SK-N-SH (cell line): ENCODE results near the gene YAP1.

Experiments
- EP300 ChIP-seq, 2 experiments: IDR thresholded peaks; 2 replicates each; pipeline versions ENCODE4 v1.4.0 to v1.6.1; 2012; ENCODE audit warnings: borderline replicate concordance in 1 of 2, low read depth in 1 of 2, low read length in 1 of 2
- EZH2phosphoT487 ChIP-seq: fragments of 200-600 bp; sonication (generic); IDR thresholded peaks from 2 replicates; pipeline ENCODE4 v1.6.1; 2017; ENCODE audit warnings: low read depth, mixed run types, mild to moderate bottlenecking, antibody characterized with exemption, moderate library complexity, borderline replicate concordance
- FOXJ3 ChIP-seq: sonication (generic); formaldehyde crosslinking; IDR thresholded peaks from 2 replicates; pipeline ENCODE4 v1.5.1; 2020; ENCODE audit warnings: mild to moderate bottlenecking, missing genetic modification reagents
- JUND ChIP-seq: IDR thresholded peaks from 2 replicates; pipeline ENCODE4 v1.4.0; 2012
- NFIC ChIP-seq: IDR thresholded peaks from 2 replicates; pipeline ENCODE4 v1.4.0; 2012; ENCODE audit warnings: borderline replicate concordance
- POLR2AphosphoS5 ChIP-seq: IDR thresholded peaks from 2 replicates; pipeline ENCODE4 v1.6.1; 2012; ENCODE audit warnings: low read depth, low read length
- RAD21 ChIP-seq: IDR thresholded peaks from 2 replicates; pipeline ENCODE4 v1.6.1; 2012; ENCODE audit warnings: mild to moderate bottlenecking, low read length
- RXRA ChIP-seq: IDR thresholded peaks from 2 replicates; pipeline ENCODE4 v1.4.0; 2012; ENCODE audit warnings: low read depth, mild to moderate bottlenecking, borderline replicate concordance
- TCF12 ChIP-seq: IDR thresholded peaks from 2 replicates; pipeline ENCODE4 v1.4.0; 2012
- TF ChIP-seq, protein P1 (sequence below): fragments of 200-600 bp; sonication (generic); IDR thresholded peaks from 2 replicates; pipeline ENCODE4 v1.6.1; 2017; ENCODE audit warnings: antibody characterized with exemption, mild to moderate bottlenecking, moderate library complexity
- TF ChIP-seq, protein P2 (sequence below): IDR thresholded peaks from 2 replicates; pipeline ENCODE4 v1.4.0; 2012; ENCODE audit warnings: low read depth, borderline replicate concordance
- TF ChIP-seq, protein P3 (sequence below): IDR thresholded peaks from 2 replicates; pipeline ENCODE4; 2012
- TF ChIP-seq, protein P4 (sequence below): IDR thresholded peaks from 2 replicates; pipeline ENCODE4 v1.6.1; 2012; ENCODE audit warnings: mild to moderate bottlenecking, low read depth, low read length, moderate library complexity
- TF ChIP-seq, protein P5 (sequence below): IDR thresholded peaks from 2 replicates; pipeline ENCODE4 v1.4.0; 2012; ENCODE audit warnings: low read depth

DNA sequence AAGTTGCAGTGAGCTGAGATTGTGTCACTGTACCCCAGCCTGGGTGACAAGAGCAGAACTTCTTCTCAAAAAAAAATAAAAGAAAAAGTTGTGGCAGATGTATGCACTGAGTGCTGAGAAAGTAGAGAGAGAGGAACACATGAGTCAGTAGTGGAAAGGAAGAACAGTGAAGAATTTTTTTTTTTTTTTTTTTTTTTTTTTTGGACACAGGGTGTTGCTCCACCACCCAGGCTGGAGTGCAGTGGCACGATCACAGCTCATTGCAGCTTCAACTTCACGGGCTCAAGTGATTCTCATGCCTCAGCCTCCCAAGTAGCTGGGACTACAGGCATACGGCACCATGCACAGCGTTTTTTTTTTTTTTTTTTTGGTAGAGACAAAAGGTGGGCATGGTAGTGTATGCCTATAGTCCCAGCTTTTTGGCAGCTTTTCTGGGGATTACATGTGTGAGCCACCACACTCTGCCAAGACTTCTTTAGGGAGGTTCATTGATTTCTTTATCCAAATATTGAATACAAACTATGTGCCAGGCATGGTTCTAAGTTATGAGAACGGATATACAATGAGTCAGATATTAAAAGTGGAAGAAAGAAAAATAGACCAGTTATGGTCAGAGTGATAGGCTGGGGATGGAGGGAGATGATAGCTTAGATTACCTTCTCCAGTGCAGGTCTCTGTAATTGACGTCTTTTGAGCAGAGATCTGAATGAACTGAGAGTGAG is 62.0 kb downstream of the YAP1 start:
- TF ChIP-seq, protein P1, sequence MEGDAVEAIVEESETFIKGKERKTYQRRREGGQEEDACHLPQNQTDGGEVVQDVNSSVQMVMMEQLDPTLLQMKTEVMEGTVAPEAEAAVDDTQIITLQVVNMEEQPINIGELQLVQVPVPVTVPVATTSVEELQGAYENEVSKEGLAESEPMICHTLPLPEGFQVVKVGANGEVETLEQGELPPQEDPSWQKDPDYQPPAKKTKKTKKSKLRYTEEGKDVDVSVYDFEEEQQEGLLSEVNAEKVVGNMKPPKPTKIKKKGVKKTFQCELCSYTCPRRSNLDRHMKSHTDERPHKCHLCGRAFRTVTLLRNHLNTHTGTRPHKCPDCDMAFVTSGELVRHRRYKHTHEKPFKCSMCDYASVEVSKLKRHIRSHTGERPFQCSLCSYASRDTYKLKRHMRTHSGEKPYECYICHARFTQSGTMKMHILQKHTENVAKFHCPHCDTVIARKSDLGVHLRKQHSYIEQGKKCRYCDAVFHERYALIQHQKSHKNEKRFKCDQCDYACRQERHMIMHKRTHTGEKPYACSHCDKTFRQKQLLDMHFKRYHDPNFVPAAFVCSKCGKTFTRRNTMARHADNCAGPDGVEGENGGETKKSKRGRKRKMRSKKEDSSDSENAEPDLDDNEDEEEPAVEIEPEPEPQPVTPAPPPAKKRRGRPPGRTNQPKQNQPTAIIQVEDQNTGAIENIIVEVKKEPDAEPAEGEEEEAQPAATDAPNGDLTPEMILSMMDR: no peak
- TF ChIP-seq POLR2AphosphoS5 (no peak), JUND (peak; percentile 47; the same call in 1 of the 2 replicates), TCF12 (no peak), NFIC (no peak), EZH2phosphoT487 (no peak), RAD21 (no peak), RXRA (no peak), FOXJ3 (CRISPR knock-in tag) (no peak), EP300 (IDR thresholded peaks at IDR 0.05; ENCODE audit: borderline replicate concordance in 1 of 2, low read depth in 1 of 2, low read length in 1 of 2) (no peak)
- TF ChIP-seq, protein P2, sequence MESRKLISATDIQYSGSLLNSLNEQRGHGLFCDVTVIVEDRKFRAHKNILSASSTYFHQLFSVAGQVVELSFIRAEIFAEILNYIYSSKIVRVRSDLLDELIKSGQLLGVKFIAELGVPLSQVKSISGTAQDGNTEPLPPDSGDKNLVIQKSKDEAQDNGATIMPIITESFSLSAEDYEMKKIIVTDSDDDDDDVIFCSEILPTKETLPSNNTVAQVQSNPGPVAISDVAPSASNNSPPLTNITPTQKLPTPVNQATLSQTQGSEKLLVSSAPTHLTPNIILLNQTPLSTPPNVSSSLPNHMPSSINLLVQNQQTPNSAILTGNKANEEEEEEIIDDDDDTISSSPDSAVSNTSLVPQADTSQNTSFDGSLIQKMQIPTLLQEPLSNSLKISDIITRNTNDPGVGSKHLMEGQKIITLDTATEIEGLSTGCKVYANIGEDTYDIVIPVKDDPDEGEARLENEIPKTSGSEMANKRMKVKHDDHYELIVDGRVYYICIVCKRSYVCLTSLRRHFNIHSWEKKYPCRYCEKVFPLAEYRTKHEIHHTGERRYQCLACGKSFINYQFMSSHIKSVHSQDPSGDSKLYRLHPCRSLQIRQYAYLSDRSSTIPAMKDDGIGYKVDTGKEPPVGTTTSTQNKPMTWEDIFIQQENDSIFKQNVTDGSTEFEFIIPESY: no peak
- TF ChIP-seq, protein P3, sequence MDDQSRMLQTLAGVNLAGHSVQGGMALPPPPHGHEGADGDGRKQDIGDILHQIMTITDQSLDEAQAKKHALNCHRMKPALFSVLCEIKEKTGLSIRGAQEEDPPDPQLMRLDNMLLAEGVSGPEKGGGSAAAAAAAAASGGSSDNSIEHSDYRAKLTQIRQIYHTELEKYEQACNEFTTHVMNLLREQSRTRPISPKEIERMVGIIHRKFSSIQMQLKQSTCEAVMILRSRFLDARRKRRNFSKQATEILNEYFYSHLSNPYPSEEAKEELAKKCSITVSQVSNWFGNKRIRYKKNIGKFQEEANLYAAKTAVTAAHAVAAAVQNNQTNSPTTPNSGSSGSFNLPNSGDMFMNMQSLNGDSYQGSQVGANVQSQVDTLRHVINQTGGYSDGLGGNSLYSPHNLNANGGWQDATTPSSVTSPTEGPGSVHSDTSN: peak; percentile 42; the same call in 1 of the 2 replicates
- TF ChIP-seq, protein P4, sequence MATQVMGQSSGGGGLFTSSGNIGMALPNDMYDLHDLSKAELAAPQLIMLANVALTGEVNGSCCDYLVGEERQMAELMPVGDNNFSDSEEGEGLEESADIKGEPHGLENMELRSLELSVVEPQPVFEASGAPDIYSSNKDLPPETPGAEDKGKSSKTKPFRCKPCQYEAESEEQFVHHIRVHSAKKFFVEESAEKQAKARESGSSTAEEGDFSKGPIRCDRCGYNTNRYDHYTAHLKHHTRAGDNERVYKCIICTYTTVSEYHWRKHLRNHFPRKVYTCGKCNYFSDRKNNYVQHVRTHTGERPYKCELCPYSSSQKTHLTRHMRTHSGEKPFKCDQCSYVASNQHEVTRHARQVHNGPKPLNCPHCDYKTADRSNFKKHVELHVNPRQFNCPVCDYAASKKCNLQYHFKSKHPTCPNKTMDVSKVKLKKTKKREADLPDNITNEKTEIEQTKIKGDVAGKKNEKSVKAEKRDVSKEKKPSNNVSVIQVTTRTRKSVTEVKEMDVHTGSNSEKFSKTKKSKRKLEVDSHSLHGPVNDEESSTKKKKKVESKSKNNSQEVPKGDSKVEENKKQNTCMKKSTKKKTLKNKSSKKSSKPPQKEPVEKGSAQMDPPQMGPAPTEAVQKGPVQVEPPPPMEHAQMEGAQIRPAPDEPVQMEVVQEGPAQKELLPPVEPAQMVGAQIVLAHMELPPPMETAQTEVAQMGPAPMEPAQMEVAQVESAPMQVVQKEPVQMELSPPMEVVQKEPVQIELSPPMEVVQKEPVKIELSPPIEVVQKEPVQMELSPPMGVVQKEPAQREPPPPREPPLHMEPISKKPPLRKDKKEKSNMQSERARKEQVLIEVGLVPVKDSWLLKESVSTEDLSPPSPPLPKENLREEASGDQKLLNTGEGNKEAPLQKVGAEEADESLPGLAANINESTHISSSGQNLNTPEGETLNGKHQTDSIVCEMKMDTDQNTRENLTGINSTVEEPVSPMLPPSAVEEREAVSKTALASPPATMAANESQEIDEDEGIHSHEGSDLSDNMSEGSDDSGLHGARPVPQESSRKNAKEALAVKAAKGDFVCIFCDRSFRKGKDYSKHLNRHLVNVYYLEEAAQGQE: no peak
- TF ChIP-seq, protein P5, sequence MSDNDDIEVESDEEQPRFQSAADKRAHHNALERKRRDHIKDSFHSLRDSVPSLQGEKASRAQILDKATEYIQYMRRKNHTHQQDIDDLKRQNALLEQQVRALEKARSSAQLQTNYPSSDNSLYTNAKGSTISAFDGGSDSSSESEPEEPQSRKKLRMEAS: no peak
